GM12878 (cell line): Measurements from ENCODE around the gene PRKG1. TPM values are rescaled to one million over a fixed set of nuclear protein-coding genes. Genes with fewer than 3 reads are reported as not detected.

ENCODE experiments used
- ATAC-seq: fragments of 200-7000 bp; cut with Tn5 transposase; 3 replicates; pipeline ENCODE4 v1.9.1; 2020; ENCODE audit warnings: mild to moderate bottlenecking, moderate library complexity
- BruUV-seq: library from RNA; stranded (reverse); fragments of 400-500 nt; replicated peaks from 2 replicates; lab custom pipeline; 2021; lab: Mats Ljungman, UMichigan
- CTCF ChIA-PET: fragments of 300-600 bp; sonication (Branson Sonifier 250); formaldehyde crosslinking; extraction: SDS; loops from one replicate; lab custom pipeline; 2021; ENCODE audit warnings: inconsistent platforms; lab: Yijun Ruan, JAX
- POLR2A ChIA-PET: fragments of 350-600 bp; formaldehyde crosslinking; extraction: SDS; loops from one replicate; lab custom pipeline; 2021; ENCODE audit warnings: inconsistent platforms; lab: Charles Lee
- RAD21 ChIA-PET: fragments of 300-600 bp; sonication (Branson Sonifier 250); formaldehyde crosslinking; loops from one replicate; lab custom pipeline; 2023; ENCODE audit warnings: antibody characterized with exemption; ENCODE audit not compliant: unreplicated experiment; lab: Charles Lee
- SMC1A ChIA-PET: fragments of 300-600 bp; sonication (Branson Sonifier 250); formaldehyde crosslinking; loops from one replicate; lab custom pipeline; 2023; ENCODE audit not compliant: unreplicated experiment, uncharacterized antibody; lab: Charles Lee
- DNase-seq: peaks from one replicate; pipeline ENCODE4 v3.0.0-alpha.2; 2011; ENCODE audit warnings: low read depth, low spot score
- FAIRE-seq: peaks from 3 replicates; lab custom pipeline; 2011; peaks lifted over from hg19 to GRCh38; lab: Jason Lieb, UNC
- H2AFZ ChIP-seq: 2 replicates; pipeline ENCODE4 v1.6.0; 2011; ENCODE audit warnings: low read depth, low read length, control low read depth; ENCODE audit not compliant: control insufficient read depth
- H3K27ac ChIP-seq: 2 replicates; pipeline ENCODE4 v1.5.1; 2011; ENCODE audit warnings: control low read depth; ENCODE audit not compliant: control insufficient read depth, insufficient read depth
- H3K27me3 ChIP-seq, 2 experiments: replicated peaks in 1 of 2; 2 replicates each; pipeline versions ENCODE4 v1.6.0 to v1.6.1; 2011; ENCODE audit warnings: low read length in 1 of 2; ENCODE audit not compliant: control insufficient read depth in 2 of 2, insufficient read depth in 2 of 2
- H3K36me3 ChIP-seq, 2 experiments: 2 replicates each; pipeline ENCODE4 v1.5.1; 2011; ENCODE audit warnings: low read length in 1 of 2; ENCODE audit not compliant: control insufficient read depth in 2 of 2, insufficient read depth in 2 of 2
- H3K4me1 ChIP-seq: 2 replicates; pipeline ENCODE4 v1.6.1; 2011; ENCODE audit warnings: mild to moderate bottlenecking, low read length, moderate library complexity, mixed read lengths; ENCODE audit not compliant: control insufficient read depth, insufficient read depth
- H3K4me2 ChIP-seq: 2 replicates; pipeline ENCODE4 v1.6.0; 2011; ENCODE audit warnings: control low read depth; ENCODE audit not compliant: control insufficient read depth, insufficient read depth
- H3K4me3 ChIP-seq: fragments of 200-600 bp; sonication (generic); 2 replicates; pipeline ENCODE4 v1.5.1; 2016
- H3K79me2 ChIP-seq: 2 replicates; pipeline ENCODE4 v1.6.0; 2011; ENCODE audit warnings: low read length; ENCODE audit not compliant: control insufficient read depth, insufficient read depth
- H3K9ac ChIP-seq: 2 replicates; pipeline ENCODE4 v1.8.0; 2011; ENCODE audit warnings: low read length, control low read depth, mixed read lengths; ENCODE audit not compliant: control insufficient read depth, insufficient read depth
- H3K9me3 ChIP-seq: replicated peaks from 3 replicates; pipeline ENCODE4 v1.5.1; 2011; ENCODE audit warnings: mild to moderate bottlenecking, low read length; ENCODE audit not compliant: control insufficient read depth, insufficient read depth
- H4K20me1 ChIP-seq: 2 replicates; pipeline ENCODE4 v1.6.0; 2011; ENCODE audit not compliant: control insufficient read depth, insufficient read depth
- BACH1 ChIP-seq: fragments of 450-650 bp; IDR thresholded peaks from 2 replicates; pipeline ENCODE4 v1.6.1; 2017; ENCODE audit warnings: mild to moderate bottlenecking, borderline replicate concordance
- EED ChIP-seq: sonication (generic); IDR thresholded peaks from 2 replicates; pipeline ENCODE4 v1.6.1; 2016; ENCODE audit warnings: antibody characterized with exemption, low read depth
- ESRRA ChIP-seq: IDR thresholded peaks from 2 replicates; pipeline ENCODE4 v1.6.1; 2012; ENCODE audit warnings: mild to moderate bottlenecking, low read length, improper control_type of control experiment
- GATAD2B ChIP-seq: fragments of 450-650 bp; conservative IDR thresholded peaks from 2 replicates; pipeline ENCODE4 v1.6.1; 2017; ENCODE audit warnings: low read depth, mild to moderate bottlenecking, moderate library complexity
- RFX5 ChIP-seq: IDR thresholded peaks from 2 replicates; pipeline ENCODE4 v1.6.1; 2011; ENCODE audit warnings: low read depth, low read length, improper control_type of control experiment
- WGBS: methylation state at CpG from one replicate; pipeline ENCODE4 v1.1.6; 2016; ENCODE audit warnings: low lambda C conversion rate; ENCODE audit not compliant: insufficient replicate concordance, insufficient coverage; ENCODE audit errors: missing lambda C conversion rate; 5-methylcytosine and 5-hydroxymethylcytosine counted together
- in situ Hi-C: fragments of 300-500 bp; cut with MboI; formaldehyde crosslinking; loops from 9 replicates; pipeline ENCODE4 v1.14.3; 2018; ENCODE audit warnings: mixed read lengths
- intact Hi-C: fragments of 100-400 bp; cut with micrococcal nuclease; formaldehyde crosslinking; loops from one replicate; pipeline ENCODE4 v1.14.2; 2022; ENCODE audit not compliant: unreplicated experiment
- polyA plus RNA-seq, 11 experiments: library from polyadenylated mRNA; depleted of rRNA in 4 of 11; unstranded in 6 of 11; stranded (reverse) in 5 of 11; fragments of >200 nt; fragmentation: Nextera tagmentation in 4 of 11; fragmentation: Illumina TruSeq in 1 of 11; extraction: Ambion mirVana in 4 of 11; extraction: Trizol in 1 of 11; gene quantifications; 1 replicate in 1 of 11; 2 replicates in 10 of 11; pipeline versions ENCODE4 v1.2.1 to v1.2.3, GENCODE V29; 2011 to 2016; ENCODE audit warnings: inconsistent platforms in 2 of 11, missing spikeins in 2 of 11, low read depth in 1 of 11
- total RNA-seq, 4 experiments: library from RNA; depleted of rRNA in 3 of 4; stranded (reverse); fragments of >200 nt in 3 of 4; fragmentation: Illumina TruSeq in 1 of 4; extraction: Trizol in 1 of 4; gene quantifications; 2 replicates each; pipeline versions ENCODE4 v1.2.1 to v1.2.3, GENCODE V29; 2013 to 2021
- TF ChIP-seq, protein P1 (sequence below): IDR thresholded peaks from 2 replicates; pipeline ENCODE4 v1.6.1; 2012; ENCODE audit warnings: mild to moderate bottlenecking, low read depth, low read length

The PRKG1 gene
- total and polyA plus RNA-seq, 10 of the 15 experiments (the other 5 are each of a cell fraction or from before 2014, with no cell fraction given), result 0.04 to 0.05 TPM; not detected in 8

- Histone ChIP-seq H3K27me3 (no peaks in the 10 kb centered on the region), H3K79me2 (no peaks in the 10 kb centered on the region), H3K4me2 (no peak overlapping the region), H2AFZ (no peak overlapping the region), H3K9me3 (no peaks in the 10 kb centered on the region), H3K4me3 (no peak overlapping the region), H3K36me3 (no peaks in the 10 kb centered on the region), H3K27ac (no peak overlapping the region), H4K20me1 (no peaks in the 10 kb centered on the region), H3K4me1 (no peaks in the 10 kb centered on the region), H3K9ac (no peak overlapping the region)
- no TSS peak for BruUV-seq
- ATAC-seq (no peak), DNase-seq (no peak), FAIRE-seq (no peak)
- intact Hi-C loops (no loop called here), in situ Hi-C loops (no loop called here)
- ChIA-PET SMC1A (no interaction called here), POLR2A (no interaction called here), CTCF (no interaction called here), RAD21 (no interaction called here)
- WGBS, result 66% methylated on average over 2 of the region's 2 CpGs
- TF ChIP-seq, protein P1, sequence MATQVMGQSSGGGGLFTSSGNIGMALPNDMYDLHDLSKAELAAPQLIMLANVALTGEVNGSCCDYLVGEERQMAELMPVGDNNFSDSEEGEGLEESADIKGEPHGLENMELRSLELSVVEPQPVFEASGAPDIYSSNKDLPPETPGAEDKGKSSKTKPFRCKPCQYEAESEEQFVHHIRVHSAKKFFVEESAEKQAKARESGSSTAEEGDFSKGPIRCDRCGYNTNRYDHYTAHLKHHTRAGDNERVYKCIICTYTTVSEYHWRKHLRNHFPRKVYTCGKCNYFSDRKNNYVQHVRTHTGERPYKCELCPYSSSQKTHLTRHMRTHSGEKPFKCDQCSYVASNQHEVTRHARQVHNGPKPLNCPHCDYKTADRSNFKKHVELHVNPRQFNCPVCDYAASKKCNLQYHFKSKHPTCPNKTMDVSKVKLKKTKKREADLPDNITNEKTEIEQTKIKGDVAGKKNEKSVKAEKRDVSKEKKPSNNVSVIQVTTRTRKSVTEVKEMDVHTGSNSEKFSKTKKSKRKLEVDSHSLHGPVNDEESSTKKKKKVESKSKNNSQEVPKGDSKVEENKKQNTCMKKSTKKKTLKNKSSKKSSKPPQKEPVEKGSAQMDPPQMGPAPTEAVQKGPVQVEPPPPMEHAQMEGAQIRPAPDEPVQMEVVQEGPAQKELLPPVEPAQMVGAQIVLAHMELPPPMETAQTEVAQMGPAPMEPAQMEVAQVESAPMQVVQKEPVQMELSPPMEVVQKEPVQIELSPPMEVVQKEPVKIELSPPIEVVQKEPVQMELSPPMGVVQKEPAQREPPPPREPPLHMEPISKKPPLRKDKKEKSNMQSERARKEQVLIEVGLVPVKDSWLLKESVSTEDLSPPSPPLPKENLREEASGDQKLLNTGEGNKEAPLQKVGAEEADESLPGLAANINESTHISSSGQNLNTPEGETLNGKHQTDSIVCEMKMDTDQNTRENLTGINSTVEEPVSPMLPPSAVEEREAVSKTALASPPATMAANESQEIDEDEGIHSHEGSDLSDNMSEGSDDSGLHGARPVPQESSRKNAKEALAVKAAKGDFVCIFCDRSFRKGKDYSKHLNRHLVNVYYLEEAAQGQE, result no peak
- TF ChIP-seq EED, result no peak
- TF ChIP-seq RFX5, result no peak
- no peak for TF ChIP-seq BACH1
- TF ChIP-seq GATAD2B, result no peak
- TF ChIP-seq ESRRA, result no peak
Observed at GRCh38 chr10:51125518-51125917, 51.2 kb downstream of the PRKG1 start.
